ENCODE data around the gene RYR3.

The RYR3 gene

DNA sequence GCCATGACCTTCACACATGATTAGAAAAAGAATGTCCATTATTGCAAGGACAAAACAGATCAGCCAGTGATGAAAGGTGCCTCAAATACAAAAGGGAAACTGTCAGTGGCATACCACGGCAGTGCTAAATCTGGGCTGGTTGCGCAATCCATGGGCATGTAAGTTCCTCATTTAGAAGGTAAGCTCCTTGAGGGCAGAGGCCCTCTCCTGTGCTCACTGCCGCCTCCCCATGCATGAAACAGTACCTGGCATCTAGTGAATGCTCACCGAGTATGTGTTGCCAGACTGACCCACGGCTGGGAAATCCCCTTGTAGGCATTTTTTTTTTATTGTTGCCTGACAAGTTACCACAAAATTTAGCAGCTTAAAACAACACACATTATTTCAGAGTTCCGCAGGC lies 345.4 kb downstream of the RYR3 start:
- no peaks in the 10 kb centered on the region for H3K36me3 ChIP-seq (ENCODE audit: insufficient read depth, low read length)
- no peak overlapping the region for H3K27ac ChIP-seq (ENCODE audit: low read depth, low read length)
- H2AFZ ChIP-seq (ENCODE audit: low read length, unreplicated experiment), result no peak overlapping the region
- no peaks in the 10 kb centered on the region for H3K4me1 ChIP-seq (ENCODE audit: control insufficient read depth, insufficient read depth, low read length, unreplicated experiment)
- no peak overlapping the region for H3K4me3 ChIP-seq (ENCODE audit: low read depth, low read length)
- H3K79me2 ChIP-seq (ENCODE audit: control insufficient read depth, insufficient read depth, low read length, unreplicated experiment), result no peaks in the 10 kb centered on the region
- H3K27me3 ChIP-seq (ENCODE audit: insufficient read depth, low read length), result peaks cover 82% of the 10 kb centered on the region

DNA sequence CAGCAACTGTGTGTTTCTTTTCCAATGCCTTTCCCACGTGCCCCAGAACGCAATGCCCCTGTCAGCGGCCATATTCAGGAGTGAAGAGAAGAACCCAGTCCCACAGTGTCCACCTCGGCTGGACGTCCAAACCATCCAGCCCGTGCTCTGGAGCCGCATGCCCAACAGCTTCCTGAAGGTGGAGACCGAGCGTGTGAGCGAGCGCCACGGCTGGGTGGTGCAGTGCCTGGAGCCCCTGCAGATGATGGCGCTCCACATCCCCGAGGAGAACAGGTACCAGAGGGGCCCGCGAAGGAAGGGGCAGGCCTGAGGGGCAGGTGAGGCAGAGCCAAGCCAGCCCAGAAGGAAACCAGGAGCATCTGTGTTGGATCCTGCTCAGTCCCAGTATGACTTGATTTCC lies 349.4 kb downstream of the RYR3 start:
- Histone ChIP-seq H3K36me3 (ENCODE audit: insufficient read depth, low read length) (no peaks in the 10 kb centered on the region), H2AFZ (ENCODE audit: low read length, unreplicated experiment) (no peak overlapping the region), H3K4me3 (ENCODE audit: low read depth, low read length) (no peak overlapping the region), H3K4me1 (ENCODE audit: control insufficient read depth, insufficient read depth, low read length, unreplicated experiment) (no peaks in the 10 kb centered on the region), H3K27ac (ENCODE audit: low read depth, low read length) (no peak overlapping the region), H3K79me2 (ENCODE audit: control insufficient read depth, insufficient read depth, low read length, unreplicated experiment) (no peaks in the 10 kb centered on the region), H3K27me3 (ENCODE audit: insufficient read depth, low read length) (peaks cover 82% of the 10 kb centered on the region)

DNA sequence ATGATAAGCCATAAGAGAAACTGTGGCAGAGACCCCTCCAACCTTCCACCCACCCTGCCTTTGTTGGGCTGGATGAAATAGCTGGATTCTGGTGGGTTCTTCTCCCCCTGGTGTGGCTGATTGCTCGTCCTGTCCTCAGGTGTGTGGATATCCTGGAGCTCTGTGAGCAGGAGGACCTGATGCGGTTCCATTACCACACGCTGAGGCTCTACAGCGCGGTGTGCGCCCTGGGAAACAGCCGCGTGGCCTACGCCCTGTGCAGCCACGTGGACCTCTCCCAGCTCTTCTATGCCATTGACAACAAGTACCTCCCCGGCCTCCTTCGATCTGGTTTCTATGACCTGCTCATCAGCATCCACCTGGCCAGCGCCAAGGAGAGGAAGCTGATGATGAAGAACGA lies 351.2 kb downstream of the RYR3 start:
- H3K27me3 ChIP-seq (ENCODE audit: insufficient read depth, low read length), result peaks cover 83% of the 10 kb centered on the region
- H3K4me3 ChIP-seq (ENCODE audit: low read depth, low read length), result no peak overlapping the region
- H3K27ac ChIP-seq (ENCODE audit: low read depth, low read length), result no peak overlapping the region
- H3K79me2 ChIP-seq (ENCODE audit: control insufficient read depth, insufficient read depth, low read length, unreplicated experiment), result no peaks in the 10 kb centered on the region
- H2AFZ ChIP-seq (ENCODE audit: low read length, unreplicated experiment), result no peak overlapping the region
- H3K4me1 ChIP-seq (ENCODE audit: control insufficient read depth, insufficient read depth, low read length, unreplicated experiment), result no peaks in the 10 kb centered on the region
- no peaks in the 10 kb centered on the region for H3K36me3 ChIP-seq (ENCODE audit: insufficient read depth, low read length)

DNA sequence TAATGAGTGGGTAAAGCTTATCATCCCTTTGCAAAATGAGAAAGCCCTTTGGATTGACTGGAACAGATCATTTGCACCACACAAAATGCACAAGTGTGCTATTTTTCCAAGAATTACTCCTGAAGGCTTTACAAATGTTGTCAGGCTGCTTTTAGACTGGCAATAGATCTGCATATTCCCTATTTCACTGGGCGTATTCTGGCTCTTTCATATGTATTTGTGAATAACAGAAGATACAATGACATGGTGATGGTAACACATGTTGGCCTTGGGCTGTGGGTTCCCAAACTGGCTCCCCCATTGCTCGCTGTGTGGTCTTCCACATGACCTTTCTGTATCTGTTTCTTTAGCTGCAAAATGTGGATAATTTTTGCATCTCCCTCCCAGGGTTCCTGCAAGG lies 354.2 kb downstream of the RYR3 start:
- H3K4me3 ChIP-seq (ENCODE audit: low read depth, low read length), result no peak overlapping the region
- H2AFZ ChIP-seq (ENCODE audit: low read length, unreplicated experiment), result no peak overlapping the region
- H3K27ac ChIP-seq (ENCODE audit: low read depth, low read length), result no peak overlapping the region
- H3K27me3 ChIP-seq (ENCODE audit: insufficient read depth, low read length), result peaks cover 79% of the 10 kb centered on the region
- no peaks in the 10 kb centered on the region for H3K4me1 ChIP-seq (ENCODE audit: control insufficient read depth, insufficient read depth, low read length, unreplicated experiment)
- H3K36me3 ChIP-seq (ENCODE audit: insufficient read depth, low read length), result no peaks in the 10 kb centered on the region
- H3K79me2 ChIP-seq (ENCODE audit: control insufficient read depth, insufficient read depth, low read length, unreplicated experiment), result no peaks in the 10 kb centered on the region

DNA sequence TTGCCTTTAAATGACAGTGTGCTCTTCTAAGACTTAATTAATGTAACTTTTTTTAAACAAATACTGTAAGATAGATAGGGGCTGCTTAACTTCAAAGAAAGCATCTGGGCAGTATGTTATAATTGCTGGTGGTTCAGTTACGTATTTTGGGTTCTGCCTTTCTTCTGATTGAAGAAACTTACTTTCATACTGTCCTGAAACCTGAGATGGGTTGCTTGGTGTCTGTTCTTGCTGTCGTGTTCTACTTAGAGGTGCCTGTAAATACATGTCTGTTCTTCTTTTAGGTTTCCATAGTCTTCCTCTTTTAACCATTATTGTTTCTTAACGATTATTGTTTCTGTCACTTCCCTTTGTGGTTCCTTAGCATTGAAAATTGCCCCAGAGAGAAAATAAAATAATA lies 359.8 kb downstream of the RYR3 start:
- H3K27me3 ChIP-seq (ENCODE audit: insufficient read depth, low read length), result peaks cover 73% of the 10 kb centered on the region
- H3K4me3 ChIP-seq (ENCODE audit: low read depth, low read length), result no peak overlapping the region
- no peaks in the 10 kb centered on the region for H3K4me1 ChIP-seq (ENCODE audit: control insufficient read depth, insufficient read depth, low read length, unreplicated experiment)
- H3K79me2 ChIP-seq (ENCODE audit: control insufficient read depth, insufficient read depth, low read length, unreplicated experiment), result no peaks in the 10 kb centered on the region
- H3K27ac ChIP-seq (ENCODE audit: low read depth, low read length), result no peak overlapping the region
- no peak overlapping the region for H2AFZ ChIP-seq (ENCODE audit: low read length, unreplicated experiment)
- H3K36me3 ChIP-seq (ENCODE audit: insufficient read depth, low read length), result no peaks in the 10 kb centered on the region

DNA sequence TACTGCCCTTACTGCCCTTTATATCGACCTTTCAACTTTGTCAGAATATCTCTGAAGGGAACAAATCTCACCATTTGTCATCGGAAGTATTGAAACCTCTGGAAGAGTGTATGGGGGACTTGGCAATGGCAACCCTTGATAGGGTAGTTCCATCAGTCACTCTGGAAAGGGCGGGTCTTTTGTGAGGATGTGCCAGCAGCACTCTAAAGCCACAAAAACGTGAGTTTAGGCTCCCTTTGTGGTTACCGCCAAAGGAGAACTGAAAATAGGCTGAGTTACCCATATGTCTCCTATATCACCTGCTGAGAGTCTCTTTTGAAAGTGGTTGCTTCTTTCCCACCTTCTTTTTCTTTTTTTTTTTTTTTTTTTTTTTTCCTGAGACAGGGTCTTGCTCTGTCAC lies 360.7 kb downstream of the RYR3 start:
- H3K36me3 ChIP-seq (ENCODE audit: insufficient read depth, low read length), result no peaks in the 10 kb centered on the region
- no peaks in the 10 kb centered on the region for H3K79me2 ChIP-seq (ENCODE audit: control insufficient read depth, insufficient read depth, low read length, unreplicated experiment)
- H3K27ac ChIP-seq (ENCODE audit: low read depth, low read length), result no peak overlapping the region
- H3K4me3 ChIP-seq (ENCODE audit: low read depth, low read length), result no peak overlapping the region
- H3K27me3 ChIP-seq (ENCODE audit: insufficient read depth, low read length), result peaks cover 74% of the 10 kb centered on the region
- H2AFZ ChIP-seq (ENCODE audit: low read length, unreplicated experiment), result no peak overlapping the region
- H3K4me1 ChIP-seq (ENCODE audit: control insufficient read depth, insufficient read depth, low read length, unreplicated experiment), result no peaks in the 10 kb centered on the region

DNA sequence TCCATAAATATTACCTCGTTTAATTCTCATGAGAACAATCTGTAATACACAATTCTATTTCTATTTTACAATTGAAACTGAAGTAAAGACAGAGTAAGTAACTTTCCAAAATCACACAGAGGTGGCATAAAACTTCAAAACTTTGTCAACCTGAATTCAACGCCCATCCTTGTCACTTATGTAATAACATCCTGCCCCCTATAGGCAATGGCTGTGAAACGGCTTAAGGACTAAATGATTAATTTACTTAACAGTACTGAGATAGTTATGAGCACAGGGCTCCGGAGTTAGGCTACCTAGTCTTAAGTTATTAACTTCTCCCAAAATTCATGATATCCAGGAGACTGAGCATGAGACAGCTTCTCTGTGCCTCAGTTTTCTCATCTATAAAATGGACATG lies 364.5 kb downstream of the RYR3 start:
- no peaks in the 10 kb centered on the region for H3K36me3 ChIP-seq (ENCODE audit: insufficient read depth, low read length)
- H3K27me3 ChIP-seq (ENCODE audit: insufficient read depth, low read length), result peaks cover 85% of the 10 kb centered on the region
- H3K79me2 ChIP-seq (ENCODE audit: control insufficient read depth, insufficient read depth, low read length, unreplicated experiment), result no peaks in the 10 kb centered on the region
- no peak overlapping the region for H2AFZ ChIP-seq (ENCODE audit: low read length, unreplicated experiment)
- no peak overlapping the region for H3K27ac ChIP-seq (ENCODE audit: low read depth, low read length)
- no peaks in the 10 kb centered on the region for H3K4me1 ChIP-seq (ENCODE audit: control insufficient read depth, insufficient read depth, low read length, unreplicated experiment)
- no peak overlapping the region for H3K4me3 ChIP-seq (ENCODE audit: low read depth, low read length)

DNA sequence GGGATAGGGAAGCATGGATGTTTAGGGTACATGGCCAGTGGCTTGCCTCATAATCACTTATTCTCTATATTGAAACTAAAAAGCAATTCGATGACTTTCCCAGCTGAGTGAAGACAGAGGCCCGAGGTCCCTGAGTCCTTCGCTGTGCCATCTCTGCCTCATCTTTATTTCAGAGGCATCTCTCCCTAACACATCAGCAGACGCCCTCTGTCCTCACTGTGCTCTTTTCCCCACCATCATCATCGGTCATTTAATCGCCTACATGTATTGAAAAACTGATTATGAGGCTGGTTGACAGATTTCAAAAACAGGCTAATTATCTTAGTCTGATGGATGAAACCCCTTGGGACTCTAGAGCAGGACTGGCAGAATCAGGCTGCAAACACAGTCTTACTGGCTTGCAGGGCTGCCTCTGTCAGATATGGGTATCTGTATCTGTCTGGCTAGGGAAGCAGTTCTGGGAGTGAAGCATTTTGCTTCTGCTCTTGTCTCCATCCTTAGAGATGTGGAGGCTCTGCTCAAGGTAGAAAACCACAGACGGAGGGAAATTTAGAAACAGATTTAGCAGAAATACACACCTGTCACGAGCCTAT lies 366.6 kb downstream of the RYR3 start:
- Histone ChIP-seq H3K36me3 (ENCODE audit: insufficient read depth, low read length) (no peaks in the 10 kb centered on the region), H2AFZ (ENCODE audit: low read length, unreplicated experiment) (no peak overlapping the region), H3K4me1 (ENCODE audit: control insufficient read depth, insufficient read depth, low read length, unreplicated experiment) (no peaks in the 10 kb centered on the region), H3K27ac (ENCODE audit: low read depth, low read length) (no peak overlapping the region), H3K27me3 (ENCODE audit: insufficient read depth, low read length) (peaks cover 89% of the 10 kb centered on the region), H3K4me3 (ENCODE audit: low read depth, low read length) (no peak overlapping the region), H3K79me2 (ENCODE audit: control insufficient read depth, insufficient read depth, low read length, unreplicated experiment) (no peaks in the 10 kb centered on the region)

DNA sequence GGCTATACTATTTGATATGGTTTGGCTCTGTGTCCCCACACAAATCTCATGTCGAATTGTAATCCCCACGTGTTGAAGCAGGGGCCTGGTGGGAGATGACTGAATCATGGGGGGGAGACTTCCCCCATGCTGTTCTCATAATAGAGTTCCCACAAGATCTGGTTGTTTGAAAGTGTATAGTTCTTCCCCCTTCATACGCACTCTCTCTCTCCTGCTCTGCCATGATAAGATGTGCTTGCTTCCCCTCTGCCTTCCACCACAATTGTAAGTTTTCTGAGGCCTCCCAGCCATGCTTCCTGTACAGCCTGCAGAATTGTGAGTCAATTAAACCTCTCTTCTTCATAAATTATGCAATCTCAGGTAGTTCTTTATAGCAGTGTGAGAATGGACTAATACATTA lies 367.4 kb downstream of the RYR3 start:
- peaks cover 87% of the 10 kb centered on the region for H3K27me3 ChIP-seq (ENCODE audit: insufficient read depth, low read length)
- H3K79me2 ChIP-seq (ENCODE audit: control insufficient read depth, insufficient read depth, low read length, unreplicated experiment), result no peaks in the 10 kb centered on the region
- H3K4me3 ChIP-seq (ENCODE audit: low read depth, low read length), result no peak overlapping the region
- no peaks in the 10 kb centered on the region for H3K4me1 ChIP-seq (ENCODE audit: control insufficient read depth, insufficient read depth, low read length, unreplicated experiment)
- no peak overlapping the region for H3K27ac ChIP-seq (ENCODE audit: low read depth, low read length)
- no peak overlapping the region for H2AFZ ChIP-seq (ENCODE audit: low read length, unreplicated experiment)
- H3K36me3 ChIP-seq (ENCODE audit: insufficient read depth, low read length), result no peaks in the 10 kb centered on the region

DNA sequence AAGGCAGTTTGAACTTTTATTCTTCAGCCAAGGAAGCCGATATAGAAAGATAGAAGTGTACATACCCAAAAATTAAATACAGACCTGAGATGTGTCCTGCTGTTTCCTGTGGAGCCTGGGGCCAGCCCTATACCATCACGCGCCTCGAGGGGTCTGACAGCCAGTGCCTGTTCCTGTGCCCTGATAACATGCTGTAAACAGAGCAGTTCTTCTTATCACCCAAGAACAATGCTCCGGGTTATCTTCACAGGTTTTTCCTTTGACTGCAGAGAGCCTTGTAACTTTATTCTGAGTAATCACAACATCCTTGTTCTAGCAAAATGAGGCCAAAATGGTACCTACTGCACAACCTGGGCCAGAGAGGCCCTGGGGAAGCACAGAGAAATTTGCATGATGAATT lies 367.8 kb downstream of the RYR3 start:
- no peak overlapping the region for H3K4me3 ChIP-seq (ENCODE audit: low read depth, low read length)
- H3K4me1 ChIP-seq (ENCODE audit: control insufficient read depth, insufficient read depth, low read length, unreplicated experiment), result no peaks in the 10 kb centered on the region
- no peak overlapping the region for H3K27ac ChIP-seq (ENCODE audit: low read depth, low read length)
- no peaks in the 10 kb centered on the region for H3K79me2 ChIP-seq (ENCODE audit: control insufficient read depth, insufficient read depth, low read length, unreplicated experiment)
- H3K27me3 ChIP-seq (ENCODE audit: insufficient read depth, low read length), result peaks cover 87% of the 10 kb centered on the region
- no peak overlapping the region for H2AFZ ChIP-seq (ENCODE audit: low read length, unreplicated experiment)
- no peaks in the 10 kb centered on the region for H3K36me3 ChIP-seq (ENCODE audit: insufficient read depth, low read length)

DNA sequence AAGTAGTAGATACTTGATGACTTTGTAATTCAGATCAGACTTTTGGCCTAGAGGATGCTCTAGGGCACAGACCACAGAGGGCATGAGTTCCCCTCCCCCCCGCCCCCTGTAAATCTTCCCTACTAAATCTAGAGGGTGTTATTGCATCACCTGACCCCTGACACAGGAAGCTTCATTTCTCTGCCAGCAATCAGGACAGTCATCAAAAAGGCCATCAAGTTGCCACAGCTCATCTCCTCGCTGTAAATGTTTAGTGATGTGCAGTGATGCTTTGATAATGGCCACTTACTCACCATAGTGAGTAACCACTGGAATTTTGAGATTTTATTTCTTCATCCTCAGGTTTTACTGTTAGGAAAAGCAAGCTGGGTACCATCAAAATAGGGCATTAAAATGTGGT lies 368.3 kb downstream of the RYR3 start:
- H2AFZ ChIP-seq (ENCODE audit: low read length, unreplicated experiment), result no peak overlapping the region
- peaks cover 84% of the 10 kb centered on the region for H3K27me3 ChIP-seq (ENCODE audit: insufficient read depth, low read length)
- H3K4me3 ChIP-seq (ENCODE audit: low read depth, low read length), result no peak overlapping the region
- no peaks in the 10 kb centered on the region for H3K36me3 ChIP-seq (ENCODE audit: insufficient read depth, low read length)
- no peaks in the 10 kb centered on the region for H3K79me2 ChIP-seq (ENCODE audit: control insufficient read depth, insufficient read depth, low read length, unreplicated experiment)
- no peaks in the 10 kb centered on the region for H3K4me1 ChIP-seq (ENCODE audit: control insufficient read depth, insufficient read depth, low read length, unreplicated experiment)
- H3K27ac ChIP-seq (ENCODE audit: low read depth, low read length), result no peak overlapping the region
